Bronchial epithelial cell (primary cell): ENCODE measurements around the gene EIF2B2. TPM values are rescaled to one million over a fixed set of nuclear protein-coding genes. Genes with fewer than 3 reads are reported as not detected.

Experiments used
- DNase-seq: peaks from one replicate; pipeline ENCODE4 v3.0.0-alpha.2; 2010; ENCODE audit warnings: low read depth
- FAIRE-seq: peaks from 2 replicates; lab custom pipeline; 2011; peaks lifted over from hg19 to GRCh38; lab: Jason Lieb, UNC
- H3K27me3 ChIP-seq: 2 replicates; pipeline ENCODE4 v1.5.1; 2011; ENCODE audit warnings: low read length; ENCODE audit not compliant: control insufficient read depth, insufficient read depth
- H3K36me3 ChIP-seq: 2 replicates; pipeline ENCODE4 v1.5.1; 2011; ENCODE audit warnings: low read length; ENCODE audit not compliant: control insufficient read depth, insufficient read depth
- H3K4me3 ChIP-seq: 2 replicates; pipeline ENCODE4 v1.5.1; 2011; ENCODE audit warnings: mild to moderate bottlenecking, low read depth, low read length, control low read depth
- CTCF ChIP-seq: IDR thresholded peaks from 2 replicates; pipeline ENCODE4 v1.5.1; 2011; ENCODE audit warnings: mild to moderate bottlenecking, moderate library complexity, low read length, control low read depth, inconsistent platforms; ENCODE audit not compliant: insufficient read depth, severe bottlenecking
- total RNA-seq: library from RNA; depleted of rRNA; stranded (reverse); fragments of >200 nt; gene quantifications from 2 replicates; pipeline ENCODE4 v1.2.1, GENCODE V29; 2014

The EIF2B2 gene
- total RNA-seq, 1 donor from 2014 or later, result 60.6 TPM

- DNase-seq (no peak), FAIRE-seq (no peak)
- no peak for TF ChIP-seq CTCF
- Histone ChIP-seq H3K27me3 (no peaks in the 10 kb centered on the region), H3K4me3 (no peak overlapping the region), H3K36me3 (no peaks in the 10 kb centered on the region)
Observed at GRCh38 chr14:74979029-74979428, 23.7 kb upstream of the EIF2B2 start.

GRCh38 chr14:74979442-74980397 lies 23.0 kb upstream of the EIF2B2 start:
- Histone ChIP-seq H3K4me3 (no peak overlapping the region), H3K36me3 (no peaks in the 10 kb centered on the region), H3K27me3 (no peaks in the 10 kb centered on the region)
- peak; percentile 27 for TF ChIP-seq CTCF
- FAIRE-seq (no peak), DNase-seq (peak; percentile 75)

- TF ChIP-seq CTCF, result no peak
- no peaks in the 10 kb centered on the region for H3K36me3 ChIP-seq
- H3K27me3 ChIP-seq, result no peaks in the 10 kb centered on the region
- no peak for FAIRE-seq
- H3K4me3 ChIP-seq, result no peak overlapping the region
- DNase-seq, result no peak
Observed at GRCh38 chr14:74980398-74980730, 22.4 kb upstream of the EIF2B2 start.

GRCh38 chr14:74980731-74981461 lies 21.8 kb upstream of the EIF2B2 start:
- no peaks in the 10 kb centered on the region for H3K36me3 ChIP-seq
- H3K4me3 ChIP-seq, result no peak overlapping the region
- no peak for FAIRE-seq
- DNase-seq, result no peak
- no peaks in the 10 kb centered on the region for H3K27me3 ChIP-seq
- TF ChIP-seq CTCF, result no peak

- no peaks in the 10 kb centered on the region for H3K27me3 ChIP-seq
Observed at GRCh38 chr14:74981462-74981782, 21.3 kb upstream of the EIF2B2 start.

More at GRCh38 chr14:74981462-74981782, 21.3 kb upstream of the EIF2B2 start:
- DNase-seq (no peak), FAIRE-seq (no peak)
- no peaks in the 10 kb centered on the region for H3K36me3 ChIP-seq
- TF ChIP-seq CTCF, result no peak
- no peak overlapping the region for H3K4me3 ChIP-seq
